Vagina (tissue), 2 donors: ENCODE data around the gene KLK8.

Source experiments
- CTCF ChIP-seq, 3 experiments: fragments of 450-650 bp in 2 of 3; fragments of 200-600 bp in 1 of 3; sonication (generic) in 1 of 3; IDR thresholded peaks; one replicate each; pipeline ENCODE4 v1.5.1; 2017 to 2019; ENCODE audit warnings: antibody characterized with exemption in 3 of 3, mild to moderate bottlenecking in 2 of 3, moderate library complexity in 2 of 3
- POLR2A ChIP-seq, 2 donors: fragments of 450-650 bp; IDR thresholded peaks; one replicate each; pipeline ENCODE4 v1.6.1; 2017; ENCODE audit warnings: antibody characterized with exemption in 2 of 2, mild to moderate bottlenecking in 2 of 2, moderate library complexity in 2 of 2

- TF ChIP-seq CTCF (IDR thresholded peaks at IDR 0.05), result no peak
- no peak for TF ChIP-seq POLR2A (IDR thresholded peaks at IDR 0.05)
Measured at GRCh38 chr19:51024924-51025323, 23.5 kb upstream of the KLK8 start.
